Measurements from ENCODE around the gene REV3L.

DNA sequence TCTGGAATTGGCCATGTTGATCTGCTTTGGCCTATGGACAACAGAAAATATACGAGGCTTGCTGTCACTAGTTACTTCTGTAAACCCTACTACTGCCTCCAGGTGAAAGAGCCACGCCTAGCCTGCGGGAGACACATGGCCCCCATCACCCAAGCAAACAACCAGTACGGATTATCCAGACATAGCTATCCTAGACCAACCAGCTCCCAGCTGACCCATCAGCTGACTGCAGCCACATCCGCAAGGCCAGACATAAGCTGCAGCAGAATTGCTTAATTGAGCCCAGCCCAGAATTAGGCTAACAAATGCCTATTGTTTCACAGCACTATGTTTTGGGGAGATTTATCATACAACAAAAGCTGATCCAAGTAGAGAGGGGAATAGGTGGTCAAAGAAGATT, 13.5 kb downstream of the REV3L start:
- TF ChIP-seq FOS (IDR thresholded peaks at IDR 0.05; ENCODE audit: extremely low read depth, insufficient read length), result no peak
- TF ChIP-seq, protein P1, sequence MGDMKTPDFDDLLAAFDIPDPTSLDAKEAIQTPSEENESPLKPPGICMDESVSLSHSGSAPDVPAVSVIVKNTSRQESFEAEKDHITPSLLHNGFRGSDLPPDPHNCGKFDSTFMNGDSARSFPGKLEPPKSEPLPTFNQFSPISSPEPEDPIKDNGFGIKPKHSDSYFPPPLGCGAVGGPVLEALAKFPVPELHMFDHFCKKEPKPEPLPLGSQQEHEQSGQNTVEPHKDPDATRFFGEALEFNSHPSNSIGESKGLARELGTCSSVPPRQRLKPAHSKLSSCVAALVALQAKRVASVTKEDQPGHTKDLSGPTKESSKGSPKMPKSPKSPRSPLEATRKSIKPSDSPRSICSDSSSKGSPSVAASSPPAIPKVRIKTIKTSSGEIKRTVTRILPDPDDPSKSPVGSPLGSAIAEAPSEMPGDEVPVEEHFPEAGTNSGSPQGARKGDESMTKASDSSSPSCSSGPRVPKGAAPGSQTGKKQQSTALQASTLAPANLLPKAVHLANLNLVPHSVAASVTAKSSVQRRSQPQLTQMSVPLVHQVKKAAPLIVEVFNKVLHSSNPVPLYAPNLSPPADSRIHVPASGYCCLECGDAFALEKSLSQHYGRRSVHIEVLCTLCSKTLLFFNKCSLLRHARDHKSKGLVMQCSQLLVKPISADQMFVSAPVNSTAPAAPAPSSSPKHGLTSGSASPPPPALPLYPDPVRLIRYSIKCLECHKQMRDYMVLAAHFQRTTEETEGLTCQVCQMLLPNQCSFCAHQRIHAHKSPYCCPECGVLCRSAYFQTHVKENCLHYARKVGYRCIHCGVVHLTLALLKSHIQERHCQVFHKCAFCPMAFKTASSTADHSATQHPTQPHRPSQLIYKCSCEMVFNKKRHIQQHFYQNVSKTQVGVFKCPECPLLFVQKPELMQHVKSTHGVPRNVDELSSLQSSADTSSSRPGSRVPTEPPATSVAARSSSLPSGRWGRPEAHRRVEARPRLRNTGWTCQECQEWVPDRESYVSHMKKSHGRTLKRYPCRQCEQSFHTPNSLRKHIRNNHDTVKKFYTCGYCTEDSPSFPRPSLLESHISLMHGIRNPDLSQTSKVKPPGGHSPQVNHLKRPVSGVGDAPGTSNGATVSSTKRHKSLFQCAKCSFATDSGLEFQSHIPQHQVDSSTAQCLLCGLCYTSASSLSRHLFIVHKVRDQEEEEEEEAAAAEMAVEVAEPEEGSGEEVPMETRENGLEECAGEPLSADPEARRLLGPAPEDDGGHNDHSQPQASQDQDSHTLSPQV (IDR thresholded peaks at IDR 0.05), result no peak
- no peak for TF ChIP-seq TCF7 (IDR thresholded peaks at IDR 0.05; ENCODE audit: borderline replicate concordance)
- no peak for TF ChIP-seq TBP (optimal IDR thresholded peaks at IDR 0.05; ENCODE audit: low read depth, low read length)
- no peak for TF ChIP-seq POLR2AphosphoS2 (IDR thresholded peaks at IDR 0.05; ENCODE audit: low read length)
- no peak for TF ChIP-seq NUFIP1 (IDR thresholded peaks at IDR 0.05; ENCODE audit: partially characterized antibody)
- no peak for TF ChIP-seq SAP30 (IDR thresholded peaks at IDR 0.05; ENCODE audit: borderline replicate concordance, insufficient read depth, low read depth, low read length, poor library complexity, severe bottlenecking)
- TF ChIP-seq RFX5 (IDR thresholded peaks at IDR 0.05; ENCODE audit: low read depth, low read length), result no peak
- TF ChIP-seq ZFP36 (IDR thresholded peaks at IDR 0.05; ENCODE audit: low read depth, low read length, partially characterized antibody), result no peak
